Skeletal muscle tissue (tissue), 4 donors: ENCODE data around the gene PLCXD1. TPM values are rescaled to one million over a fixed set of nuclear protein-coding genes. Genes with fewer than 3 reads are reported as not detected.

Source experiments
- H3K27ac ChIP-seq: one replicate; pipeline ENCODE4 v1.7.0; 2013; ENCODE audit warnings: mild to moderate bottlenecking, low read depth, low read length, inconsistent platforms
- H3K27me3 ChIP-seq, 3 donors: one replicate each; pipeline ENCODE4 v1.7.0; 2013; ENCODE audit warnings: low read length in 3 of 3; ENCODE audit not compliant: control insufficient read depth in 3 of 3, insufficient read depth in 3 of 3
- H3K36me3 ChIP-seq, 3 donors: one replicate each; pipeline ENCODE4 v1.7.0; 2013; ENCODE audit warnings: low read length in 3 of 3; ENCODE audit not compliant: control insufficient read depth in 3 of 3, insufficient read depth in 3 of 3
- H3K4me1 ChIP-seq, 3 donors: one replicate each; pipeline ENCODE4 v1.7.0; 2013; ENCODE audit warnings: low read length in 3 of 3, mild to moderate bottlenecking in 3 of 3; ENCODE audit not compliant: control insufficient read depth in 3 of 3, insufficient read depth in 3 of 3
- H3K4me3 ChIP-seq, 3 donors: one replicate each; pipeline ENCODE4 v1.7.0; 2013; ENCODE audit warnings: low read length in 3 of 3
- H3K9ac ChIP-seq, 3 donors: one replicate each; pipeline ENCODE4 v1.7.0; 2013; ENCODE audit warnings: low read length in 3 of 3, mild to moderate bottlenecking in 3 of 3, moderate library complexity in 2 of 3, low read depth in 1 of 3
- H3K9me3 ChIP-seq, 3 donors: one replicate each; pipeline ENCODE4 v1.7.0; 2013; ENCODE audit warnings: low read length in 3 of 3; ENCODE audit not compliant: control insufficient read depth in 3 of 3
- total RNA-seq: library from RNA; depleted of rRNA; stranded (reverse); fragments of >200 nt; gene quantifications from one replicate; pipeline ENCODE4 v1.2.3, GENCODE V29; 2014
- donor health status: Osteomylitis.

The PLCXD1 gene
- total RNA-seq, 1 donor from 2014 or later, result 5.2 TPM

DNA sequence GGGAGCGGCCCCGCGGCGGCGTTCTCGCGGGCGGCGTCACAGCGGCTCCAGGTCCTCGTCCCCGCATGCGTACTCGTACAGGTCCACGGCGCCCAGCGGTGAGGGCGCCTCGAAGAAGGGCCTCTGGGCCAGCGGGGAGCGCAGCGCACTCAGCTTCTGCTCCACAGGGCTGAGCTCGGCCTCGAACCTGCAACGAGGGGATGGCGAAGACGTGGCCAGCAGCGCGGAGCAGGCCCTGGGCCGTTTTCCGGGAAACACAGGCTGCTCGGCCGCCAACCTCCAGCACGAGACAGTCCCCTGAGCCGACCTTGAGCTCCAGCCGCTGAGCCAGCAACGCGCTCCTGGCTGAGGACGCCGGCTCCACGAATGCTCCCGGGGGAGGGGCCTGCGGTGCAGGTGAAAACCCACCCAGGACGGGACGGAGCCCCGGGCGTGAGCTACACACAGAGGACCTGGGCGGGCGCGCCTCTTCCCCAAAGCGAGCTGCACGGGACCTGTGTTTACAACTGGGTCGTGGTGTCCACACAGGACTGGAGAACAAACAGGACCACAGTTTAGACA is 53.2 kb downstream of the PLCXD1 start:
- no peaks in the 10 kb centered on the region for H3K9me3 ChIP-seq
- no peak overlapping the region for H3K9ac ChIP-seq
- H3K4me3 ChIP-seq, result no peak overlapping the region
- peaks cover 30 to 43% (median 43%) of the 10 kb centered on the region in 3 donors for H3K36me3 ChIP-seq
- peaks cover 7 to 12% (median 8%) of the 10 kb centered on the region in 3 donors for H3K4me1 ChIP-seq
- H3K27ac ChIP-seq, result no peak overlapping the region
- peaks cover 5 to 14% (median 12%) of the 10 kb centered on the region in 3 donors for H3K27me3 ChIP-seq

DNA sequence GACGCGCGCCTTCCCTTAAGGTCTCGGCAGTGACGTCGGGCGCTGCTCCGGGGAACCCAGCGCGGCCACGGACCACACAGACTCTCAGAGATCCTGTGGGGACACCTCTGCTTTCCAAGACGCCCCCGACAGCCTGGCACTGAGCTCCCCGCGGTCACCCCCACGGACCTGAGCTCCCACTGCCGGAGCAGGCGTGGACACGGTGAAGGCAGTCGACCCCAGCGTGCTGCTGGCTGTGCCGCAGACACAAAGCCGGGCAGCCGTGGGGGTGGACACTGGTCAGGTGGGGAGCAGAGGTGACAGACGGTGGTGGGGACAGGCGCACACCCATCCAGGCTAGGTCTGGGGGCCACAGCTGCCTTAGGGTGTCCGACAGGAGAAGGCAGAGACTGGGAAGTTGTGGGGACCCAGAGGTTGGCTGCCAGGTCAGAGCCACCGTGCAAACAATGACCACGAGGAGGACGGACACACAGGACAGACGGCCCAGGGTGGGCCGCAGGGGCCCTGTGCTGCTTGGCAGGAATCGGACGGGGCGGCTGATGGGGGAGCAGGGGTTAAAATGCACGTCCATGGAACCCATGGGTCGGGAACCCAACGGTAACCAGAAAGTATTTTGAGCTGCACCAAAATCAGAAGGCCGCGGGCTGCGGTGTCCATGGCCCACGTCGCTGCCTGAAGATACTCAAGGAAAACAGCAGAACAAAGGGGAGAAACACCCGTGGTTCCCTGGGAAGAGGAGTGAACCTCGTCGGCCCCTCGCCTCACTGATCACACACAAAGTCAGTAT is 54.0 kb downstream of the PLCXD1 start:
- Histone ChIP-seq H3K27ac (no peak overlapping the region), H3K9me3 (no peaks in the 10 kb centered on the region), H3K36me3 (peaks cover 30 to 43% (median 43%) of the 10 kb centered on the region in 3 donors), H3K27me3 (peaks cover 5 to 14% (median 12%) of the 10 kb centered on the region in 3 donors), H3K4me1 (peaks cover 7 to 12% (median 8%) of the 10 kb centered on the region in 3 donors), H3K9ac (no peak overlapping the region), H3K4me3 (no peak overlapping the region)

DNA sequence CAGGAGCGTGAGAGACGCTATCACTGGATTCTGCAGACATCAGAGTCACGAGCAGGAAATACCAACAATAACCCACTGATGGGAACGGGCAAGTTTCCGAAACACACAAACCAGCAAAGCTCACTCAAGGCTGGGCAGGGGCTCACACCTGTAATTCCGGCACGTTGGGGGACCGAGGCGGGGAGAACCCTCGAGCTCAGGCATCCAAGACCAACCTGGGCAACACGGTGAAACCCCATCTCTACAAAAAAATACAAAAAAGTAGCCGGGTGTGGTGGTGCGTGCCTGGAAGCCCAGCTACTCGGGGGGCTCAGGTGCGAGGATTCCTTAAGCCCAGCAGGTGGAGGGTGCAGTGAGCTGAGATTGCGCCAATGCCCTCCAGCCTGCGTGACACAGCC is 54.6 kb downstream of the PLCXD1 start:
- peaks cover 5 to 11% (median 10%) of the 10 kb centered on the region in 3 donors for H3K27me3 ChIP-seq
- no peak overlapping the region for H3K9ac ChIP-seq
- H3K9me3 ChIP-seq, result no peaks in the 10 kb centered on the region
- H3K36me3 ChIP-seq, result peaks cover 30 to 45% (median 43%) of the 10 kb centered on the region in 3 donors
- no peak overlapping the region for H3K27ac ChIP-seq
- peaks cover 6 to 9% (median 7%) of the 10 kb centered on the region in 3 donors for H3K4me1 ChIP-seq
- no peak overlapping the region for H3K4me3 ChIP-seq

DNA sequence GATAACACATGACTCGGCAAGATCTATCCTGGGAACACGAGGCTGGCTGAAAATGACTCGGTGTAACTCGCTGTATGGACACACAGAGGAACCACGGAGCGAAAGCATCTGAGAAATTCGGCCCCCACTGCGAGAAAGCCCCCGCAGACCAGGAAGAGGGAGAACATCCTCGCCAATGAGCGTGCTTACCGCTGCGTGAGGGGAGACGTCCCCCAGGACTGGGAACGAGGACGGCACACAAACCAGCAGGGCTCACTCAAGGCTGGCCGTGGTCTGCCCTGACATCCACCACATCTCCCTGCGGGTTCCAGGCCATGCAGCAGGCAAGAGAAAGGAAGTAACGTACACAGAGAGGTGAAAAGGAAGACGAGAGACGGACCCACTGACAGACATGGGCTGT is 55.0 kb downstream of the PLCXD1 start:
- H3K27me3 ChIP-seq, result peaks cover 2 to 6% (median 6%) of the 10 kb centered on the region in 3 donors
- H3K9ac ChIP-seq, result no peak overlapping the region
- H3K36me3 ChIP-seq, result peaks cover 30 to 45% (median 43%) of the 10 kb centered on the region in 3 donors
- H3K4me3 ChIP-seq, result no peak overlapping the region
- H3K9me3 ChIP-seq, result no peaks in the 10 kb centered on the region
- no peak overlapping the region for H3K27ac ChIP-seq
- peaks cover 2 to 6% (median 4%) of the 10 kb centered on the region in 3 donors for H3K4me1 ChIP-seq

DNA sequence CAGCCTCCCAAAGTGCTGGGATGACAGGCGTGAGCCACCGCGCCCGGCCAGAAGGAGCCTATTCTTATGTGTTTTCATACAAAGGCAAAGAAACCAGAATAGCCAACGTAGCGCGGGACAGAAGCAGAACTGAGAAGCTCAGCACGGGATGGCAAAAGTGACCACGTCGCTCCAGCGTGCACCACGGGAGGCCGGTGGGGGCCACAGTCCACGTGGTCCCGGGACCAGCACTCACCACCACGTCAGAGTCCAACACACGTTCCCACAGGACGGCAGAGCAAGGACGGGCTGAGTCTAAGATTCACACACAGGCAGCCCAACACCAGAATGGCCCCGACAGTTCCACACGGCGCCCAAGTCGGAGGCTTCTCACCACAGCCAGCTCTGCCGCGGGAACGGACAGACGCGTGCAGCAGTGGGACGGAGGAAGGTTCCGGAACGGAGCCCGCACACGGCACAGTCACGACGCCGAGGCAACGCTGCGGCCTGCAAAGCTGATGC is 56.2 kb downstream of the PLCXD1 start:
- H3K36me3 ChIP-seq, result peaks cover 30 to 50% (median 49%) of the 10 kb centered on the region in 3 donors
- no peaks in the 10 kb centered on the region for H3K4me1 ChIP-seq
- H3K27me3 ChIP-seq, result no peaks in the 10 kb centered on the region
- no peak overlapping the region for H3K27ac ChIP-seq
- no peak overlapping the region for H3K9ac ChIP-seq
- no peak overlapping the region for H3K4me3 ChIP-seq
- no peaks in the 10 kb centered on the region for H3K9me3 ChIP-seq

DNA sequence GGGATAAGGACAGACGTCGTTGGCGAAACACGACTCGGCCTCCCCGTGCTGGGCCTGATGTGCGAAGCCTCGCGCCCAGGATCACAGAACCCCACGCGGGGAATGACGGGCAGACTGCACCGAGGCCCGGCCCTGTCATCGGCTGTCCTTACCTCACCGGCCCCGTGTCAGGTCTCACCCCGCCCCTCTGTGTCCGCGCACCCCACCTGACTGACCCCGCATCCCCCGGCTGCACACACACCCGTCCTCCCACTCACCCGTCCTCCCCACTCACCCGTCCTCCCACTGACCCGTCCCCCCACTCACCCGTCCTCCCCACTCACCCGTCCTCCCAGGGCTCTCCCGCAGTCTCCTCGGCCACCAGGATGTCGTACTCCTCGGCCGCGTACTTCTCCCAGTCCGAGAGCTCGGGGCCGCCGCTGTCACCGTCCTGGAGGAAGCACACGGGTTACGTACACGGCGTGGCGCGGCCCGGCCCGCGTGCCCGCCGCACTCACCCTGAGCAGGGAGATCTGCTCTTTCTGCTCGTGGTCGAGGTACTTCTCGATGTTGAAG is 57.2 kb downstream of the PLCXD1 start:
- H3K27ac ChIP-seq, result no peak overlapping the region
- peaks cover 24 to 45% (median 43%) of the 10 kb centered on the region in 3 donors for H3K36me3 ChIP-seq
- no peaks in the 10 kb centered on the region for H3K4me1 ChIP-seq
- no peak overlapping the region for H3K4me3 ChIP-seq
- H3K9me3 ChIP-seq, result no peaks in the 10 kb centered on the region
- H3K9ac ChIP-seq, result no peak overlapping the region
- no peaks in the 10 kb centered on the region for H3K27me3 ChIP-seq

DNA sequence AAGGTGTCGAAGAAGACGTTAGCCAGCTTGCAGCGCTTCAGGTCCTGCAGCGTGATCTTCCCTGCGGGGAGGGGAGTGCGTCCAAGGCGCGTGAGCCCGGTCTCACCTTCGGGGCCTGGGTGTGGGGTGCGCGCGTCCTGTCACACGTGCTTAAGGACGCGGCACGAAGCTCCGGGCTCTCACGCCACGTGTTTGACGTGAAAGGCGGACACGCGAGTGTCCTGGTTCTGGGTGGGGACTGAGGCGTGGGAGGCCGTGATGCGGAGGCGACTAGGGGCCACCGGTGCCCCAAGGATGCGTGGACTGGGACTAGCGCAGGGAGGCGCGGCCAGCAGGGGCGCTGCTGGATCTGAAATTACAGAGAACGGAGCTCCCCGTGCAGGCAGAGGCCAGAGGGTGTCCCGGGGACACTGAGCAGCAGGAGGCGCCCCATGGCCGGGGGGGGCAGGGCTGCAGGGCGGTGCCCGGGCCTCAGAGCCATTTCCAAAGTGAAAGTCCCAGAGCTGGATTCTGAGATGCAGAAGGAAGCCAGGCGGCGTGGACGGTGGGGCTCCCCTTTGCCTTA is 57.7 kb downstream of the PLCXD1 start:
- H3K9ac ChIP-seq, result no peak overlapping the region
- no peaks in the 10 kb centered on the region for H3K27me3 ChIP-seq
- no peak overlapping the region for H3K4me3 ChIP-seq
- H3K27ac ChIP-seq, result no peak overlapping the region
- H3K9me3 ChIP-seq, result no peaks in the 10 kb centered on the region
- H3K4me1 ChIP-seq, result no peaks in the 10 kb centered on the region
- peaks cover 20 to 41% (median 37%) of the 10 kb centered on the region in 3 donors for H3K36me3 ChIP-seq

DNA sequence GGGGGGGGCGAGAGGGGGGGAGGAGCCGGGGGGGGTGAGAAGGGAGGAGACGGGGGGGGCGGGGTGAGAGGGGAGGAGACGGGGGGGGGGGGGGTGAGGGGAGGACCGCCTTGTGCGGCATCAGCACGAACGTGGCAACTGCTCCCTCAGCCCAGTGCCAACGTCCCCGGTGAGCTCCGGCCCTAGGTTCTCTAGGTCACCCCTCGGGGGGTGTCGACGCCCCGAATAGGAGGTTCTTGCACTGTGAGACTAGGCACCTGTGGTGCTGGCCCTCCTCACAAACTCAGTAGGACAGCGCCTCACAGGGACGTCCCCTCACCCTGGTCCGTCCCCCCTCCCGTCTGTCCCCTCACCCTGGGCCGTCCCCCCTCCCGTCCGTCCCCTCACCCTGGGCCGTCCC is 58.9 kb downstream of the PLCXD1 start:
- peaks cover 25 to 43% (median 36%) of the 10 kb centered on the region in 3 donors for H3K36me3 ChIP-seq
- H3K4me1 ChIP-seq, result no peaks in the 10 kb centered on the region
- H3K4me3 ChIP-seq, result no peak overlapping the region
- no peaks in the 10 kb centered on the region for H3K27me3 ChIP-seq
- H3K27ac ChIP-seq, result no peak overlapping the region
- no peak overlapping the region for H3K9ac ChIP-seq
- no peaks in the 10 kb centered on the region for H3K9me3 ChIP-seq

DNA sequence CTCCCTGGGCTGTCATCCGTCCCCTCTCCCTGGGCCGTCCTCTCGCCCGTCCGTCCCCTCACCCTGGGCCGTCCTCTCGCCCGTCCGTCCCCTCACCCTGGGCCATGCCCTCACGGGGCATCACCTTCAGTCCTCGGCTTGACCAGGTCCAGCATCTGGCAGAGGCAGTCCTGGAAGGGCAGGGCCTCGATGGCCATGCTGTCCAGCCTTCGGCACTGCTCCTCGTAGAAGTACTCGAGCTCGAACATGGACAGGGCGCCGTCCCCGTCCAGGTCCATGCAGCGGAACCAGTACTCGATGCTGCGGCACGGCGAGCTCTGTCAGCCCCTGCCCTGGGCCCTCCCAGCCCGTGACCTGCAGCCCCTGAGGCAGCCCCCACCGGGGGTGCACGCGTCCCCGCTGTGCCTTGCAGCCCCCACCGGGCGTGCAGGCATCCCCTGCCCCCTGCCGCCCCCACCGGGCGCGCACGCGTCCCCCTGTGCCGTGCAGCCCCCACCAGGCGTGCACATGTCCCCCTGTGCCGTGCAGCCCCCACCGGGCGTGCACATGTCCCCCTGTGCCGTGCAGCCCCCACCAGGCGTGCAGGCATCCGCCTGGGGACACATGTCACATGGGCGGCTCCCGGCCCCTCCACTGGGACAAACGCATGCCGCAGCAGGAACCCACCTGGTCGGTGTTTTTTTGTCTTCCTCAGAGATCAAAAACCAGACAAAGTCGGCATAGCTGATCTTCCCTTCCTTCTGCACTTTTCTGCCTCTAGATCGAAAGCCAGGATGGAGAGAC is 59.7 kb downstream of the PLCXD1 start:
- H3K4me3 ChIP-seq, result no peak overlapping the region
- no peak overlapping the region for H3K27ac ChIP-seq
- H3K4me1 ChIP-seq, result no peaks in the 10 kb centered on the region
- no peaks in the 10 kb centered on the region for H3K27me3 ChIP-seq
- H3K36me3 ChIP-seq, result peaks cover 23 to 36% (median 36%) of the 10 kb centered on the region in 3 donors
- H3K9ac ChIP-seq, result no peak overlapping the region
- no peaks in the 10 kb centered on the region for H3K9me3 ChIP-seq
